HCT116 (cell line): ENCODE measurements around the gene CYB5R3. TPM values are rescaled to one million over a fixed set of nuclear protein-coding genes. Genes with fewer than 3 reads are reported as not detected.

Experiments
- ATAC-seq: fragments of 200-7000 bp; cut with Tn5 transposase; 2 replicates; pipeline ENCODE4 v1.9.1; 2020; ENCODE audit warnings: mild to moderate bottlenecking, moderate library complexity
- BruUV-seq: library from RNA; stranded (reverse); fragments of 400-500 nt; replicated peaks from 2 replicates; lab custom pipeline; 2021; lab: Mats Ljungman, UMichigan
- CTCF ChIA-PET: fragments of 300-600 bp; sonication (Branson Sonifier 250); formaldehyde crosslinking; loops from one replicate; lab custom pipeline; 2021; ENCODE audit warnings: antibody characterized with exemption; lab: Charles Lee
- POLR2A ChIA-PET: fragments of 300-600, 350-600 bp; sonication (Branson Sonifier 250); formaldehyde crosslinking; loops from one replicate; lab custom pipeline; 2021; ENCODE audit warnings: antibody characterized with exemption; lab: Charles Lee
- RAD21 ChIA-PET, 2 experiments: fragments of 300-600 bp; sonication (Branson Sonifier 250); formaldehyde crosslinking; loops; one replicate each; lab custom pipeline; 2023; ENCODE audit warnings: low total read pairs in 2 of 2; ENCODE audit not compliant: uncharacterized antibody in 2 of 2, unreplicated experiment in 2 of 2, low non-redundant PET in 1 of 2; lab: Charles Lee
- DNase-seq: peaks from one replicate; pipeline ENCODE4 v3.0.0-alpha.2; 2010; ENCODE audit warnings: low read depth, low spot score
- H2AFZ ChIP-seq: fragments of 200-600 bp; shearing (Covaris generic), sonication (generic); 2 replicates; pipeline ENCODE4 v1.6.1; 2017; ENCODE audit warnings: low read depth, mixed run types, mixed read lengths, antibody characterized with exemption, low read length; ENCODE audit not compliant: poor library complexity, severe bottlenecking
- H3K27ac ChIP-seq: 2 replicates; pipeline ENCODE4 v1.5.1; 2012; ENCODE audit warnings: low read depth, low read length
- H3K27me3 ChIP-seq: fragments of 200-600 bp; sonication (generic); 2 replicates; pipeline ENCODE4 v1.6.1; 2016; ENCODE audit warnings: mixed run types, low read length, mixed read lengths; ENCODE audit not compliant: insufficient read depth
- H3K36me3 ChIP-seq, 2 experiments: fragments of 200-500 bp in 1 of 2; fragments of 200-600 bp in 1 of 2; sonication (Bioruptor generic) in 1 of 2; sonication (generic) in 1 of 2; 2 replicates each; pipeline versions ENCODE4 v1.5.1 to v1.6.1; 2014 to 2016; ENCODE audit warnings: low read length in 2 of 2, inconsistent platforms in 1 of 2, mixed read lengths in 1 of 2, mixed run types in 1 of 2; ENCODE audit not compliant: insufficient read depth in 2 of 2, control insufficient read depth in 1 of 2
- H3K4me1 ChIP-seq, 2 experiments: fragments of 200-600 bp in 1 of 2; sonication (generic) in 1 of 2; 2 replicates each; pipeline versions ENCODE4 v1.5.1 to v1.6.1; 2012 to 2017; ENCODE audit warnings: low read length in 2 of 2, inconsistent platforms in 1 of 2, mild to moderate bottlenecking in 1 of 2, mixed read lengths in 1 of 2, mixed run types in 1 of 2, moderate library complexity in 1 of 2; ENCODE audit not compliant: insufficient read depth in 2 of 2, control insufficient read depth in 1 of 2
- H3K4me2 ChIP-seq: fragments of 200-600 bp; sonication (generic); 2 replicates; pipeline ENCODE4 v1.6.1; 2017; ENCODE audit warnings: mixed run types, low read length, mixed read lengths
- H3K4me3 ChIP-seq, 2 experiments: fragments of 200-600 bp in 1 of 2; sonication (generic) in 1 of 2; replicated peaks in 1 of 2; 2 replicates each; pipeline ENCODE4 v1.5.1; 2011 to 2016; ENCODE audit warnings: low read length in 2 of 2, control low read depth in 1 of 2, low read depth in 1 of 2, mild to moderate bottlenecking in 1 of 2, mixed read lengths in 1 of 2, mixed run types in 1 of 2
- H3K79me2 ChIP-seq: fragments of 200-600 bp; sonication (generic); 2 replicates; pipeline ENCODE4 v1.6.1; 2017; ENCODE audit warnings: mild to moderate bottlenecking, mixed run types, low read length, moderate library complexity, mixed read lengths; ENCODE audit not compliant: insufficient read depth
- H3K9ac ChIP-seq: fragments of 200-600 bp; sonication (generic); 2 replicates; pipeline ENCODE4 v1.6.1; 2016; ENCODE audit warnings: low read length, mixed read lengths
- H3K9me2 ChIP-seq: fragments of 200-600 bp; sonication (generic), shearing (Covaris generic); 2 replicates; pipeline ENCODE4 v1.6.1; 2017; ENCODE audit warnings: mixed run types, mild to moderate bottlenecking, moderate library complexity; ENCODE audit not compliant: insufficient read depth
- H3K9me3 ChIP-seq, 2 experiments: fragments of 200-500 bp in 1 of 2; fragments of 200-600 bp in 1 of 2; sonication (Bioruptor generic) in 1 of 2; sonication (generic) in 1 of 2; 2 replicates each; pipeline ENCODE4 v1.6.1; 2014 to 2017; ENCODE audit warnings: low read length in 2 of 2, mixed read lengths in 2 of 2, inconsistent platforms in 1 of 2, low read depth in 1 of 2, mild to moderate bottlenecking in 1 of 2, mixed run types in 1 of 2, moderate library complexity in 1 of 2; ENCODE audit not compliant: control insufficient read depth in 1 of 2, insufficient read depth in 1 of 2
- H4K20me1 ChIP-seq: fragments of 200-600 bp; sonication (generic), shearing (Covaris generic); 2 replicates; pipeline ENCODE4 v1.6.1; 2017; ENCODE audit warnings: mixed run types, mild to moderate bottlenecking, moderate library complexity; ENCODE audit not compliant: insufficient read depth
- CBX3 ChIP-seq: IDR thresholded peaks from 2 replicates; pipeline ENCODE4 v1.6.1; 2012; ENCODE audit warnings: low read depth
- CTCF ChIP-seq, 3 experiments: fragments of 200-600 bp in 1 of 3; sonication (generic) in 1 of 3; IDR thresholded peaks in 2 of 3; conservative IDR thresholded peaks in 1 of 3; 2 replicates each; pipeline ENCODE4 v1.5.1; 2012 to 2017; ENCODE audit warnings: low read depth in 2 of 3, low read length in 2 of 3, antibody characterized with exemption in 1 of 3, borderline replicate concordance in 1 of 3, control low read depth in 1 of 3, mild to moderate bottlenecking in 1 of 3, mixed read lengths in 1 of 3, mixed run types in 1 of 3, moderate library complexity in 1 of 3; ENCODE audit not compliant: insufficient read depth in 1 of 3
- EGR1 ChIP-seq: IDR thresholded peaks from 2 replicates; pipeline ENCODE4 v1.6.1; 2012; ENCODE audit warnings: low read depth
- EZH2phosphoT487 ChIP-seq: fragments of 200-600 bp; IDR thresholded peaks from 2 replicates; pipeline ENCODE4 v1.6.1; 2018; ENCODE audit warnings: antibody characterized with exemption, borderline replicate concordance
- JUND ChIP-seq: IDR thresholded peaks from 2 replicates; pipeline ENCODE4 v1.6.1; 2012
- MAX ChIP-seq: IDR thresholded peaks from 2 replicates; pipeline ENCODE4 v1.6.1; 2012
- REST ChIP-seq: IDR thresholded peaks from 2 replicates; pipeline ENCODE4 v1.6.1; 2012; ENCODE audit warnings: low read depth
- SIN3A ChIP-seq: IDR thresholded peaks from 2 replicates; pipeline ENCODE4 v1.6.1; 2012; ENCODE audit warnings: low read depth
- SP1 ChIP-seq: IDR thresholded peaks from 2 replicates; pipeline ENCODE4 v1.6.1; 2012; ENCODE audit warnings: low read depth
- SRF ChIP-seq: IDR thresholded peaks from 2 replicates; pipeline ENCODE4 v1.6.1; 2012; ENCODE audit warnings: low read depth
- TCF7L2 ChIP-seq: IDR thresholded peaks from 2 replicates; pipeline ENCODE4 v1.7.0; 2011; ENCODE audit warnings: borderline replicate concordance, inconsistent platforms; ENCODE audit not compliant: insufficient read depth, insufficient read length; ENCODE audit errors: extremely low read depth
- YY1 ChIP-seq: IDR thresholded peaks from 2 replicates; pipeline ENCODE4 v1.6.1; 2011; ENCODE audit warnings: low read length, low read depth, moderate library complexity, mild to moderate bottlenecking; ENCODE audit not compliant: insufficient replicate concordance; ENCODE audit errors: extremely low read depth
- ZNF274 ChIP-seq: fragments of 200-500 bp; sonication (Bioruptor generic); IDR thresholded peaks from 2 replicates; pipeline ENCODE4 v1.6.1; 2014; ENCODE audit warnings: mild to moderate bottlenecking, low read depth, low read length, inconsistent platforms
- intact Hi-C: fragments of 100-400 bp; cut with micrococcal nuclease; formaldehyde crosslinking; loops from 2 replicates; pipeline ENCODE4 v1.10.0; 2022
- total RNA-seq: library from RNA; stranded (reverse); gene quantifications from one replicate; pipeline ENCODE4 v1.2.1, GENCODE V29; 2021; ENCODE audit not compliant: unreplicated experiment
- TF ChIP-seq, protein P1 (sequence below): IDR thresholded peaks from 2 replicates; pipeline ENCODE4 v1.6.1; 2012

Gene CYB5R3
- total RNA-seq, 1 experiment from 2014 or later, result 127 TPM

GRCh38 chr22:42624551-42625106 is 24.6 kb downstream of the CYB5R3 start:
- no peak overlapping the region for H3K4me2 ChIP-seq
- intact Hi-C loops, result no loop called here
- peaks cover 20 to 21% of the 10 kb centered on the region in 2 experiments; a peak in 3 of 4 replicates for H3K36me3 ChIP-seq
- no peak overlapping the region for H2AFZ ChIP-seq
- no peak for TF ChIP-seq EGR1
- TF ChIP-seq, protein P1, sequence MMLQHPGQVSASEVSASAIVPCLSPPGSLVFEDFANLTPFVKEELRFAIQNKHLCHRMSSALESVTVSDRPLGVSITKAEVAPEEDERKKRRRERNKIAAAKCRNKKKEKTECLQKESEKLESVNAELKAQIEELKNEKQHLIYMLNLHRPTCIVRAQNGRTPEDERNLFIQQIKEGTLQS, result no peak
- TF ChIP-seq ZNF274, result no peak
- no peak for TF ChIP-seq JUND
- no peak for TF ChIP-seq MAX
- no peak for TF ChIP-seq CBX3
- TF ChIP-seq YY1, result no peak
- TF ChIP-seq SIN3A, result no peak
- no peak for TF ChIP-seq EZH2phosphoT487
- no peak for TF ChIP-seq CTCF (IDR thresholded peaks at IDR 0.05 in 2 of 3, conservative IDR thresholded peaks at IDR 0.05 in 1 of 3; ENCODE audit: borderline replicate concordance in 1 of 3, insufficient read depth in 1 of 3, low read depth in 2 of 3, low read length in 2 of 3)
- no peak for TF ChIP-seq TCF7L2
- no peak for TF ChIP-seq SRF
- TF ChIP-seq REST, result no peak
- TF ChIP-seq SP1, result no peak
- peaks cover 19 to 23% of the 10 kb centered on the region in 2 experiments for H3K4me1 ChIP-seq
- CTCF ChIA-PET, result no interaction called here
- no peaks in the 10 kb centered on the region for H3K9me3 ChIP-seq
- POLR2A ChIA-PET, result interaction anchor here (2.7 kb wide), 1 partner anchor 9 kb away, joined by 15 read pairs; the partner anchor contains the start of gene POLDIP3
- ATAC-seq (no peak), DNase-seq (no peak)
- H3K27ac ChIP-seq, result no peak overlapping the region
- no peaks in the 10 kb centered on the region for H4K20me1 ChIP-seq
- no peaks in the 10 kb centered on the region for H3K27me3 ChIP-seq
- no TSS peak for BruUV-seq
- H3K9me2 ChIP-seq, result no peaks in the 10 kb centered on the region
- no peak overlapping the region for H3K9ac ChIP-seq
- no peak overlapping the region for H3K4me3 ChIP-seq
- RAD21 ChIA-PET, result no interaction called here
- H3K79me2 ChIP-seq, result no peaks in the 10 kb centered on the region
